ENCODE results near the gene BSPRY. TPM values are rescaled to one million over a fixed set of nuclear protein-coding genes. Genes with fewer than 3 reads are reported as not detected.
A peak's percentile ranks its signal among the peaks of the same experiment; 100 is the strongest.

The BSPRY gene
- total and polyA plus RNA-seq, 2 of the 13 experiments (the other 11 are each of a cell fraction or from before 2014, with no cell fraction given): 0.09 to 0.26 TPM

- peak; percentile 68 for TF ChIP-seq IRF2 (CRISPR knock-in tag; IDR thresholded peaks at IDR 0.05)
- TF ChIP-seq NR1H2 (CRISPR knock-in tag; IDR thresholded peaks at IDR 0.05; ENCODE audit: borderline replicate concordance, low read depth): no peak
- TF ChIP-seq JUND (CRISPR knock-in tag; IDR thresholded peaks at IDR 0.05): no peak
- TF ChIP-seq ZNF468 (CRISPR knock-in tag; IDR thresholded peaks at IDR 0.05): no peak
- TF ChIP-seq JUN (CRISPR knock-in tag; IDR thresholded peaks at IDR 0.05): no peak; the same call in 1 of the 2 replicates
- peak; percentile 66; the same call in 1 of the 2 replicates for TF ChIP-seq ZSCAN29 (CRISPR knock-in tag; conservative IDR thresholded peaks at IDR 0.05)
- no peak for TF ChIP-seq CBX1 (IDR thresholded peaks at IDR 0.05; ENCODE audit: low read depth)
- no peak for TF ChIP-seq ZSCAN5A (CRISPR knock-in tag; IDR thresholded peaks at IDR 0.05; ENCODE audit: borderline replicate concordance)
- TF ChIP-seq ZNF7 (CRISPR knock-in tag; IDR thresholded peaks at IDR 0.05): peak; percentile 40; the same call in 1 of the 2 replicates
- no peak for TF ChIP-seq RFX1 (IDR thresholded peaks at IDR 0.05)
- no peak for TF ChIP-seq ATF6 (CRISPR knock-in tag; conservative IDR thresholded peaks at IDR 0.05)
- no peak for TF ChIP-seq ZNF234 (CRISPR knock-in tag; conservative IDR thresholded peaks at IDR 0.05)
- peak; percentile 89 for TF ChIP-seq HNF4G (IDR thresholded peaks at IDR 0.05; ENCODE audit: borderline replicate concordance, low read depth, low read length)
- peak; percentile 88 for TF ChIP-seq HNF4G (CRISPR knock-in tag; IDR thresholded peaks at IDR 0.05; ENCODE audit: borderline replicate concordance, low read depth)
- peak; percentile 60; the same call in 1 of the 2 replicates for TF ChIP-seq ZFP91 (CRISPR knock-in tag; IDR thresholded peaks at IDR 0.05; ENCODE audit: borderline replicate concordance)
- no peak for TF ChIP-seq PTBP1 (IDR thresholded peaks at IDR 0.05; ENCODE audit: low read depth, low read length, poor library complexity, severe bottlenecking)
- no peak for TF ChIP-seq CENPT (CRISPR knock-in tag; IDR thresholded peaks at IDR 0.05; ENCODE audit: low read depth)
- TF ChIP-seq ZNF382 (CRISPR knock-in tag; IDR thresholded peaks at IDR 0.05; ENCODE audit: borderline replicate concordance): no peak
- no peak for TF ChIP-seq SMARCC2 (IDR thresholded peaks at IDR 0.05)
- peak; percentile 59; the same call in 1 of the 2 replicates for TF ChIP-seq ESRRA (CRISPR knock-in tag; IDR thresholded peaks at IDR 0.05; ENCODE audit: low read depth)
- no peak for TF ChIP-seq MATR3 (CRISPR knock-in tag; IDR thresholded peaks at IDR 0.05)
- TF ChIP-seq PCBP2 (optimal IDR thresholded peaks at IDR 0.05; ENCODE audit: low read depth, low read length, poor library complexity, severe bottlenecking): no peak
- no peak for TF ChIP-seq ZBTB49 (CRISPR knock-in tag; IDR thresholded peaks at IDR 0.05; ENCODE audit: borderline replicate concordance)
Measured at GRCh38 chr9:113395000-113395861, 45.9 kb downstream of the BSPRY start (continued).
